GM21717 (cell line): ENCODE results near the gene ANKRD29.
A peak's percentile ranks its signal among the peaks of the same experiment; 100 is the strongest.
"Not testable (repeated sequence)": the region's sequence is repeated elsewhere in the genome, so short reads cannot be mapped to it uniquely, and the experiment has no call there.

ENCODE experiments used
- ATAC-seq: cut with Tn5 transposase; IDR thresholded peaks from one replicate; pipeline ENCODE4 v1.9.1; 2021; ENCODE audit warnings: mild to moderate bottlenecking, moderate library complexity; ENCODE audit not compliant: unreplicated experiment

The ANKRD29 gene

DNA sequence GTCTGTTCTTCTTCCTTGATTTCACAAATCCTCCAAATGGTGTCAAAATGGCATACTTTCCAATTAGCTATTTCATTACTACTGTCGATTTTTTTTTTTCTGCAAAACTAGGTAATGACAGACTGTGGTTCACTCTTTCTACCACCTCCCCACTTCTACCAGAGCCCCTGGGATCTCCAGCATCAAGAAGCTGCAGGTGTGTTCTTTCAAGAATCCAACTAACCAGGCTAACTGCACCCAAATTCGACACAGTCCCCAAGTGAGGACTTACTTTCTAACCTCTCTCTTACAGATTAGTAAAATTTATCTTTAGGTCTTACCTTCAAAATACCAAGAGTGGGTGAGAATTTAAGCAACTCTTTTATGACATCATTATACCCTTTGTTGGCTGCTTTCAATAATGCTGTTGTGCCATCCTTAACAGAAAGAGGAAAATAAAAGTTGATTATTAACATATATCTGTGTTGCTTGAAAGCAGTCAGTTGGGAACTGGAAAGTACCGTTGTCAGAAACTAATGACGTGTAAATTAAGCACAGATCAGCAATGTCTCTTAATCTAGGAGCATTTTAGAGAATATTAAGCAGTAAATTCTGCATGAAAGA is 45.2 kb downstream of the ANKRD29 start:
- ATAC-seq, result no peak

DNA sequence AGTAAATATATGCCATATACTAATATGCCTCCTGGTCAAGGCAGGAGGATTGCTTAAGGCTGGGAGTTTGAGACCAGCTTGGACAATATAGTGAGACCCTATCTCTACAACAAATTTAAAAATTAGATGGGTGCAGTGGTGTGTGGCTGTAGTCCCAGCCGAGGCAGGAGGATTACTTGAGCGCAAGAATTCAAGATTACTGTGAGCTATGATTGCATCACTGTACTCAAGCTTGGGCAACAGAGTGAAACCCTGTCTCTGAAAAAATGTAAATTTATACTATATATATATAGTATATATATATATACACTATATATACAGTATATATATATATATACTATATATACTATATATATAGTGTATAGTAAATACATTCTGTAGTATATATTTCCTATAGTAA is 46.5 kb downstream of the ANKRD29 start:
- no peak for ATAC-seq

DNA sequence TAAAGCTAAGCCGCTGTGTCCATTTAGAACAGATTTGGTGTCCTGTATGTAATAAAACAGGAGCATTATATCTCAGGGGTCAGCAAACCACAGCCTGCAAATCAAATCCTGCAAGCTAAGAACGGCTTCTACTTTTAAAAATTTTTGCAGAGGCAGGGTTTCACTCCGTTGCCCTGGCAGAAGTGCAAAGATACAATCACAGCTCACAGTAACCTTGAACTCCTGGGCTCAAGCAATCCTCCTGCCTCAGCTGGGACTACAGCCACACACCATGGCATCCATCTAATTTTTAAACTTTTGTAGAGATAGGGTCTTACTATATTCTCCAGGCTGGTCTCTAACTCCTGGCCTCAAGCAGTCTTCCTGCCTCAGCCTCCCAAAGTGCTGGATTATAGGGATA is 47.8 kb downstream of the ANKRD29 start:
- ATAC-seq, result no peak

DNA sequence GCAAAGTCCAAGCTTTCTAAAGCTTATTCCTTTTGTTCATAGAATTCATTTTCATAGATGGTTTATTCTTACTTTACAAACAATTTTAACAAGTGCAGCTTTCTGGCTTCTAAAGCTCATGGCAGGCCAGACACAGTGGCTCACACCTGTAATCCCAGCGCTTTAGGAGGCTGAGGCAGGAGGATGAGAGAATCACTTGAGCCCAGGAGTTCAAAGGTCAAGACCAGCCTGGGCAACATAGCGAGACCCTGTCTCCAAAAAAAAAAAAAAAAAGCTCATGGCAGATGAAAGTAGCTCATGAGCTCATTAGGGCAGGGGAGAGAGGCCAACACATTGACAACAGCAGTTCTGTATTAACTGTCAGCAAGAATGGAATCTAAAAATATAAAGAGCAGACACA is 48.3 kb downstream of the ANKRD29 start:
- ATAC-seq, result no peak

DNA sequence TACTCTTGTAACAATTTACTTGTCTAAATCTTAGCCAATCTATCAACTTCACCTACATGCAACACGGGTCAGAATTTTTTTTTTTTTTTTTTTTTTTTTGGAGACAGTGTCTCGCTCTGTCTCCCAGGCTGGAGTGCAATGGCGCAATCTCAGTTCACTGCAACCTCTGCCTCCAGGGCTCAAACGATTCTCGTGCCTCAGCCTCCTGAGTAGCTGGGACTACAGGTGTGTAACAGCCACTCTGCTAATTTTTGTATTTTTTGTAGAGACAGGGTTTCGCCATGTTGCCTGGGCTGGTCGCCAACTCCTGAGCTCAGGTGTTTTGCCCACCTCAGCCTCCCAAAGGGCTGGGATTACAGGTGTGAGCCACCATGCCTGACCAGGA is 49.6 kb downstream of the ANKRD29 start:
- not testable (repeated sequence) for ATAC-seq

DNA sequence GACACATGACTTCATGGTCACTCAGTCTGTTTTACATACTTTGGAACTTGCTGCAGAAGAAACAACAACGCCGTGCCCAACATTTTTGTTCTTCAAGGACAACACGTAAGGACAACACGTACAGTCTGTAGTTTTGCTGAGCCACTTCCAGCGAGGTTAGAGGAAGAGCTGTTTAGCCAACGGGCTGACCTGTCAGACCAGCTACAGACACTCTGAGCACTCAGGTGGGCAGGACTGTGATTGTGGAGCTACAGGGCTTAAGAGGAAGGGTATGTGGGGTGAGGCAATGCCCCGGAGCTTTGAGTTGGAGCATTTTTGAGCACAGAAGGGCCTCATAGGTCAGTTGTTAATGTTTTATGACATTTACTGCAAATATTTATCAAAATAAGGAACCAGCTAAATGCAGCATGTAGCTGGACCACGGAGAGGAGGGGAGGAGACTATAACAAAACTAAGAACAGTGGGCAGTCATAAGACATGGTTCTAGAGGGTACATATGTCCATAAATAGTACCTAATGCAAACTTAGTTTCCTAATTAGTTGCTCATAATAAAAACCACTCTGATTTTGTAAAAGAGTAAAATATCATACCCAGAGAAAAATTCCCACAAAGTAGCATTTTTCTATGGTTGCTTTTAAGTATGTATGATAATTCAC is 50.1 kb downstream of the ANKRD29 start:
- no peak for ATAC-seq

DNA sequence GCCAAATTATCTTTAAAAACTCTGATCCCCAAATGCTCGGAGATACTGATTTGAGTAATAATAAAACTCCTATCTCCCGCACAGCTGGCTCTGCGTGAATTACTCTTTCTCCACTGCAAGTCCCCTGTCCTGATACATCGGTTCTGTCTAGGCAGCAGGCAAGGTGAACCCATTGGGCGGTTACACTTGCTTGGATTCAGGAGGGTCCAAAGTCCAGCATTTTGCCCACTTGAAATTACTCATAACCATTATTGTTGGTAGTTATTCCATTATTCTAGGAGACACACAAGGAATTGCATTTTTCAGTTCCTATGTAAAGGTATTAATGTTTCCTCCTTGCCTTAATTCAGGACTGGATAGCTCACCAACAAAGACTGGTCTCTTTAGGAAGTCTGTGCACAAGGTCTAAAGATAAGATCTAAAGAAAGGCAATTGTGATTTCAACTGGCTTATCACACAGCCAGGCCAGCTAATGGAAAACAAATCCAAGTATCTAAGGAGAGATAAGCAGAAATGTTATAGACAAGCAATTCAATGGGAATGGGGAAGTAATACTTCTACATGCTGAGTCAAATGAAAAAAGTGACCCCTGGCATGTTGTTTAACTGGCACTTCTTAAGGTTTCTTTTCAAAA is 53.2 kb downstream of the ANKRD29 start:
- no peak for ATAC-seq

DNA sequence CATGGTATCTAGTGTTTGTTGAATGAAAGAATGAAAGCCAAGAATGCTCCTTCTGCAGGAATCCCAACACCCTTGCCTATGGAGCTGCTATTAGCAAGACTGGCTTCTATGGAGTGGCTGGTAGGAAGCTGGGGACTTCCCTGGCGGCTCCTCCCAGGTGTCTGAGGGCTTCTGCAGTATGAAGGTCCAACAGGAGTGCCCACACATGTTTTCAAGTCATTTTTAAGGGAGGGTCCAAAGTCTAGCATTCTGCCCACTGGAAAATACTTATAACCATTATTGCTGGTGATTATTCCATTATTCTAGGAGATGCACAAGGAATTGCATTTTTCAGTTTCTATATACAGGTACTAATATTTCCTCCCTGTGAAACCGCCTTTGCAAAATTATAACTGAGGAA is 54.5 kb downstream of the ANKRD29 start:
- ATAC-seq, result no peak

DNA sequence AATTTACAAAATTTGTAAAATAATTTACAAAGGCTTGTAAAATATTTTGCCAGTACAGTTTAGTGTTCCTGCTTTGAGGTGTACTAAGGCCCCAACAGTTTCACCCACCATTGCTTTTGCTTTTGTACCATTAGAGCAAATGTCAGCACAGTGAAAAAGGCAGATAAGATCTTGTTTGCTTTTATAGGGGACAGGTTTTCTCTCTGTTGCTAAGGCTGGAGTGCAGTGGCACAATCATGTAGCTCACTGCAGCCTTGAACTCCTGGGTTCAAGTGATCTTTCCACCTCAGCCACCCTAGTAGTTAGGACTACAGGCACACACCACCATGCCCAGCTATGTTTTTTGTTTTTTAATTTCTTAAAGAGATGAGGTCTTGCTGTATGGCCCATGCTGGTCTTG is 56.8 kb downstream of the ANKRD29 start:
- no peak for ATAC-seq

DNA sequence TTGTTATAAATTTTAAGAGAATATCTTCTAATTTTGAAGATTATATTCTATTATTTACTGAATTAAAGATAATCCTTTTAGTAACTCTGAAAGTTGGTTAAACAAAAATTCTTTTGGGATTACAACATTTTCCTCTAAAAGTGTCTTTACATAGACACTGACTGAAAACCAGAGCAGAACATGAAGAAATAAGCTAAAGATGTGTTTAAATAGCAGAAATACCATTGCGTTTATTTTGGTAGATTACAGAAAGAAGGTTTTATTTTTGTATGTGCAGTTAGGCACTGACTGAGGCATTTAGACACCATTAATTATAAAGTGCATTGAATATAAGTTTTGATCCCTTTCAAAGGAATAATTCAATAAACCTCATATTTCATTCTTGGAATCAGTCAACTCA is 62.9 kb downstream of the ANKRD29 start:
- no peak for ATAC-seq

DNA sequence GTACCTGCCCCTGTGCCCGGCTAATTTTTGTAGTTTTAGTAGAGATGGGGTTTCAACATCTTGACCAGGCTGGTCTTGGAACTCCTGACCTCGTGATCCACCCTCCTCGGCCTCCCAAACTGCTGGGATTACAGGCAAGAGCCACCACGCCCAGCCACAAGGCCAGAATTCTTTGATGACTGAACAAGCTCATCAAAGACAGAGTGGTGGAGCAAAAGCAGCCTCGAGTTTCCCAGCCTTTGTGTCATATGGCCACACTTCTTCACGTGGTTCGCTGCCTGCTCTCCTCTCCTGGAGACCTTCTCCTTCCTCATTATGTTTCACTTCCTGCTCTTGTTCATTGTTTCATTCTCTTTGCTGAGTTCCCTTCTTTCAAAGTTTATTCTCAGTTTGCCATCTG is 66.5 kb downstream of the ANKRD29 start:
- no peak for ATAC-seq

DNA sequence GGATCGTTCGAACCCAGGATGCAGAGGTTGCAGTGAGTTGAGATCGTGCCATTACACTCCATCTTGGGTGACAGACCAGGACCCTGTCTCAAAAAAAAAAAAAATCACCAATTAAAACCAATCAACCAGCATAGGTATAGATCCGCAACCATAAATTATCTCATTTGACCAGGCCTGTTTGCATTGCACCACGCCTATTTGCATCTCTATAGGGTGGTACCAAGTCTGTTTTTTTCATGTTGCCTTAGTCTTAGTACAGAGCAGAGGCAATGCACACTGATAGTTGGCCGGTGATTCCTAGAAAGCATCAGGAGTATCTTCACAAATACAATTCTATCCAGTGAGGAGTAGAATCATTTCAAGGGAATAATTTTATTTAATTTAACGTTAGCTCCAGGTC is 67.1 kb downstream of the ANKRD29 start:
- ATAC-seq, result no peak

DNA sequence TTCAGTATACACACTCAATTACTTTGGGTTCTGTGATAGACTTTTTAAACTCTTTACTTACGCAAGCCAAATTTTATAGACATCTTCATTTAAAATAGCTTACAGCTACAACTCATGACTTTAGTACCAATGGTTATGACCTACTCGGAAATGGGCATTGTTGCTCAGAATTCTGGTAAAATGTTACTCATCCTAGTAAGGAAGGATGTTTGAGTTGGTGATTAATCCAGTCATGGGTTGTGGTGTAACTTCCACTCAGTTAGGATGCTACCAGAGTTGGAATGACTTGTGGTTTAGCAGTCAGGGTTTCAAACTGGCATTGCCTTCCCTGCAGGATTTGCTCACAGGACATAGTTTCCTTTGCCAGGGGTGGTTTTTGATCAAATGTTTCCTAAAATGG is 69.0 kb downstream of the ANKRD29 start:
- ATAC-seq, result no peak

DNA sequence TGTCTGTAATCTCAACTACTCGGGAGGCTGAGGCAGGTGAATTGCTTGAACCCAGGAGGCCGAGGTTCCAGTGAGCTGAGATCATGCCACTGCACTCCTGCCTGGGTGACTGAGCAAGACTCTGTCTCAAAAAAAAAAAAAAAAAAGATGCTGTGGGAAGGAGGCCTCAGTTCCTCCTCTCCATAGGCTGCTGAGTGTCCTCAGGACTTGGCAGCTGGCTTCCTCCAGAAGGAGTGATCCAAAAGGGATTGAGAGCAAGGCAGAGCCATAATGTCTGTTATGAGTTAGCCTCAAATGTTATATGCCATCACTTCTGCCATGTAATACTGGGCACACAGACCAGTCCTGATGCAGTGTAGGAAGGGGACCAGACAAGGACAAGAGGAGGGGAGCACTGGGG is 69.8 kb downstream of the ANKRD29 start:
- ATAC-seq, result no peak

DNA sequence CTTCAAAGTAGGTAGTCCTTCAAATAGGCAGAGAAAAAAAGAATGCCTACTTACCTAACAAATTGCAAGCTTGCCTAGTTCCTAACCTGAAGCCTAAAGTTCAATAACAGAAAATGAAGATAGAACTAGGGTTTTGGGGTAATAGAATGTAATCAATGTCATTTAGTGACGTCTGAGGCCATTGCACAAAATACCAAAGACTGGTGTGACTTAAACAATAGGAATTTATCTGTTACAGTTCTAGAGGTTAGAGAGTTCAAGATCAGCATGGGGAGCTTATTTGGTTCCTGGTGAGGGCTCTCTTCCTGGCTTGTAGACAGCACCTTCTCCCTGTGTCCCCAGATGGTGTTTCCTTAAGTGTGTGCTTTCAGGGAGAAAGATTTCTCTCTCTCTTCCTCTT is 71.7 kb downstream of the ANKRD29 start:
- ATAC-seq, result no peak

DNA sequence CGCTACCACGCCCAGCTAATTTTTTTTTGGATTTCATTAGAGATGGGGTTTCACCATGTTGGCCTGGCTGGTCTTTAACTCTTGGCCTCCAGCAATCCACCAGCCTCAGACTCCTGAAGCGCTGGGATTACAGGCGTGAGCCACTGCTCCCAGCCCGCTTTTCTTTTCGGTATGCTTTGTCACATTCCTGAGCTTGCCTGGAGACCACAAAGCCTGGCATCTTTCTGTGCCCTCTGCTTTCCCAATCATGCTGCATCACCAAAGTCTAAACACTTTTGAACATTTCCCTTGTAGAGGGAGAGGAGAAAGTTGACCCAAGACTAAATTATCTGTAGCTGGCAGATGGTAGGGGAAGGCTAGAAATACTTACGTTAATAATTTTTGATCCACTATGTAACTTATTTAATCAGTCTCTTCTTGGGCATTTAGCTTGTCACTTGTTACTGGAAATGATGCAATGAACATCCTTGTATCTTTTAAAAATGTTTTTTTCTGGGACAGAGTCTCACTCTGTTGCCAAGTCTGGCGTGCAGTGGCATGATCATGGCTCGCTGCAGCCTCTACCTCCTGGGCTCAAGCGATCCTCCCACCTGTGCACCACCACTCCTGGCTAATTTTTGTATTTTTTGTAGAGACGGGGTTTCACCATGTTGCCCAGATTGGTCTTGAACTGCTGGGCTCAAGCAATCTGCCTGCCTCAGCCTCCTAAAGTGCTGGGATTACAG is 73.7 kb downstream of the ANKRD29 start:
- no peak for ATAC-seq

DNA sequence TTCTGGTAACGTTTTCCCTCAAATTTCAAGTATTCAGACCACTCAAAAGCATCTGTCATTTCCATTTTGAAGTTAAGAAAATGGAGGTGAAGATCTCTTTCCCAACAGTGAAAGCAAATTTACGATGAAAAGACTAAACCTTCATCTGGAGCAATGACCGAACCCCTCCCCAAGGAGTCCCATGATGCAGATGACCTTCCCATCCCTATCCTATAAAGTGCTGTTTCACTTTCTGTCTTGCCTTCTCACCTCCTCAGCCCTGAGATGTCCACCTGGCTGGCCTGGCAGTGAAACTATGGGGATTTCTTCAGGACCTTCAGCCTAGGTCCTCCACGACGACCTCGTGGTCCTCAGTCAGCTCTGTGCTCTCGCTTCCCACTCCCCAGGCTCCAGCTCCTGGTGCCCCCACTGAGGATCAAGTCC is 75.5 kb downstream of the ANKRD29 start:
- no peak for ATAC-seq

DNA sequence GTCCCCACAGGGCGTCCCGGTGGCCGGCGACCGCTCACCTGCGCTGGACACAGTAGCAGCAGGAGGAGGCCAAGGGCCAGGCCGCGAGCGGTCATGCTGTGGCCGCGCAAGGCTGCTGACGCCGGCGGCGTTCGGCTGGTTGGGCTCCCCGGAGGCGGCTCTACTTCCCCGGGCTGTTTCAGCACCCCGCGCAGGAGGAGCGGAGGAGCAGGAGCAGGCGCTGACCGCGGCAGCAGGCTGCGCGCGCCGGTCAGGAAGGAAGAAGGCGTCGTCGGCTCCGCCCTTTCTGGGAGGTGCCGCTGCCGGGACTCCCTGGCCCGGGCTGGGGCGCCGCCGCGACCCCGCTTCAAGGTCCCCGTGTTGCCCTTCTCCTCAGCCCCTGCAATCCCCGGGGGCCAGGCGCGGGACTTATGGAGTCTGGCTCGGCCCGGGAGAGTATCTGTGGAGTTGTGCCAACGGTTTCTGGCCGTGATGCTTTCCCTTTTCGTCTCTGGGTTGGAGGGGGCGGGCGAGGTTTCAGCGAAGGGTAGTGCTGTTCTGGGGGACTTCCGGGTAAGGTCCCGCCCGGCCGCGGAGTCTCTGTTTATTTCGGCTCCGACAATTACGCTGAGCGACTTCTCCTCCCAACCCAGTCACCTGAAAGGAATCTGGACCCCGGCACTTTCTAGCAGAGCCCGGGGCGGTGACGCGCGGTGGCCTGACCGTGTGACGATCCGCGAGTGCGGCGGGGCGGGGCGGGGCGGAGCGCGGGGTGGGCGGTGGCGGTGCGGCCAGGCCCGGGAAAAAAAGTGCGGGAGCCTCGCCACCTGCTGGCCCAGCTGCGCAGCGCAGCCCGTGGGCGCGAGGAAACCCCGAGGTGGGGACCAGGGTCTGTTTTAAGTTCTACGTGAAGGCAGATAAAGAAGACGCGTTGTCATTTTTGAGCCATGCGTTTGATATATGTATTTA is 76.2 kb downstream of the ANKRD29 start, which contains the start of gene NPC1:
Gene NPC1, minus strand, starts transcription at position 258 of the 948 bp plus-strand sequence. Its CDS starts 163 bp downstream, at position 95.
- ATAC-seq, result peak; percentile 92

DNA sequence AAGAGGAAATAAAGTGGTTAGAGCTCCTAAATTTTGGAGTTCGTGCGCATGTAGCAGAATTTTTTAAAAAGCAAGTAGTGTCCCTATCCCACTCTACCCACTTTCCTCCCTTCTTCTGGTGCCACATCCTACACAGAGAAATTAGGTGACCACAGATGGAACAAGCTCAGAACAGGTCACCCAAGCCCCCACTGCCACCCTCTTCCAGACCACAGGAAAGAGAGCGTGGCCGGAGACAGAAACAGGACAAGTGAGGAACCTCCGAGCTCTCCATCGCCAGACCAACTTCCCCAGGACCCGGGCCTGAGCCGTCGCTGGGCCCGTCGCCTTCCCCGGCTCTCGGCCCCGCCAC is 76.8 kb downstream of the ANKRD29 start:
- no peak for ATAC-seq

DNA sequence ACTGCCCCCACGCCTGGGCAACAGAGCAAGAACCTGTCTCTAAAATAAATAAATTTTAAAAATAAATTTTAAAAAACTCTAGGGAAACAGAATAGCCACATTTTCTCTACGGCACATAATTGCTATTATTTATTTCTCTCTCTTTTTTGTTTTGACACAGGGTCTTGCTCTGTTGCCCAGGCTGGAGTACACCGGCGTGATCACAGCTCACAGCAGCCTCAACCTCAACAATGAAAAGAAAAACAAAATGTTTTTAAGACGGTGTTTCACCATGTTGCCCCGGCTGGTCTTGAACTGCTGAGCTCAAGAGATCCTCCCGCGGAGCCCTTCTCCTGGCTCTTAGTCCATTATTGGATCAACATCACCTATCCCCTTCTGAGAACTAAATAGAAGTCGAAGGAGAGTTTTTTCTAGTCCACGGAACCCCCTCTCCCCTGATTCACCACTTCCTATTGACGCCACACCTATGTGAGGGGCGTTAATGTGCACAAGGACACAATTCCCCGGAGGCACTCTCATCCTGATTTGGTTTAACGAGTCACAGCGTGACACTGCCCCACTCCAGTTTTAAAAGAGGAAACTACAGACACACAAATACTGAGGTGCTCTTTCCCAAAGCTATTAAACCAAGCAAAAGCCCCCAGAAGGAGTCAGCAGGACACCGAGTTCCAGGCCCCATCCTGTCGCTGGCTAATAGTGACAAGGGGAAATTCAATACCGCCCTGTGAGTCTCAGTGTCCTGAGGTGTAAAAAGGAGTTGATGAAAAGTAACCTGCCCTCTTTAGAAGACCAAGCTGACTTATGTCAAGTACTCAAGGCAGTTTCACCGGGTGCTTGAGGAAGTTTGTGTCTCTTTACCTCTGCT is 77.5 kb downstream of the ANKRD29 start:
- no peak for ATAC-seq
